GM21717 (cell line): ENCODE results near the gene CHST10.
"Not testable (repeated sequence)": the region's sequence is repeated elsewhere in the genome, so short reads cannot be mapped to it uniquely, and the experiment has no call there.

Experiments used
- ATAC-seq: cut with Tn5 transposase; IDR thresholded peaks from one replicate; pipeline ENCODE4 v1.9.1; 2021; ENCODE audit warnings: mild to moderate bottlenecking, moderate library complexity; ENCODE audit not compliant: unreplicated experiment

CHST10 gene

GRCh38 chr2:100342466-100342865, 75.0 kb downstream of the CHST10 start:
- ATAC-seq = not testable (repeated sequence)
